ENCODE data around the gene MATCAP1.
A peak's percentile ranks its signal among the peaks of the same experiment; 100 is the strongest.

MATCAP1 gene

DNA sequence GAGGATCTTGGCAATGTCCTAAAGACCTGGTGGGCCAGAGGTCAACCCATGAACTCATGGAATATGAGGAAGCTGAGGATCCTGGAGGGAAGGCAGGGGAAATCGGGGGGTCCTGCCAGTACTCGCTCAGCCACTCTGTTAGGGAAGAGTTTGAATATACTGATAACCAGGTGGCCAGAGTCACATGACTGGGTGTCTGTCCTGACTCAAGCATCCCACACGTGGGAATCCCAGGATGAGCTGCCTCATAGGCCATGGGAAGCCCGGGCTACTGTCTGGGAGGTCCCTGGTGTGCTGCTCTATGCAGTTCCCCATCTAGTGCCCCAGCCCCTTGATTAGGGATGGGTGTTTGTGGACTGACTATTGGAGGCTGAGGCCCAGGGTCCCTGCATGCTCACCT is 4.6 kb upstream of the MATCAP1 start:
- TF ChIP-seq, protein P1, sequence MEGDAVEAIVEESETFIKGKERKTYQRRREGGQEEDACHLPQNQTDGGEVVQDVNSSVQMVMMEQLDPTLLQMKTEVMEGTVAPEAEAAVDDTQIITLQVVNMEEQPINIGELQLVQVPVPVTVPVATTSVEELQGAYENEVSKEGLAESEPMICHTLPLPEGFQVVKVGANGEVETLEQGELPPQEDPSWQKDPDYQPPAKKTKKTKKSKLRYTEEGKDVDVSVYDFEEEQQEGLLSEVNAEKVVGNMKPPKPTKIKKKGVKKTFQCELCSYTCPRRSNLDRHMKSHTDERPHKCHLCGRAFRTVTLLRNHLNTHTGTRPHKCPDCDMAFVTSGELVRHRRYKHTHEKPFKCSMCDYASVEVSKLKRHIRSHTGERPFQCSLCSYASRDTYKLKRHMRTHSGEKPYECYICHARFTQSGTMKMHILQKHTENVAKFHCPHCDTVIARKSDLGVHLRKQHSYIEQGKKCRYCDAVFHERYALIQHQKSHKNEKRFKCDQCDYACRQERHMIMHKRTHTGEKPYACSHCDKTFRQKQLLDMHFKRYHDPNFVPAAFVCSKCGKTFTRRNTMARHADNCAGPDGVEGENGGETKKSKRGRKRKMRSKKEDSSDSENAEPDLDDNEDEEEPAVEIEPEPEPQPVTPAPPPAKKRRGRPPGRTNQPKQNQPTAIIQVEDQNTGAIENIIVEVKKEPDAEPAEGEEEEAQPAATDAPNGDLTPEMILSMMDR (conservative IDR thresholded peaks at IDR 0.05) = no peak
- no peak overlapping the region for H3K27ac ChIP-seq

DNA sequence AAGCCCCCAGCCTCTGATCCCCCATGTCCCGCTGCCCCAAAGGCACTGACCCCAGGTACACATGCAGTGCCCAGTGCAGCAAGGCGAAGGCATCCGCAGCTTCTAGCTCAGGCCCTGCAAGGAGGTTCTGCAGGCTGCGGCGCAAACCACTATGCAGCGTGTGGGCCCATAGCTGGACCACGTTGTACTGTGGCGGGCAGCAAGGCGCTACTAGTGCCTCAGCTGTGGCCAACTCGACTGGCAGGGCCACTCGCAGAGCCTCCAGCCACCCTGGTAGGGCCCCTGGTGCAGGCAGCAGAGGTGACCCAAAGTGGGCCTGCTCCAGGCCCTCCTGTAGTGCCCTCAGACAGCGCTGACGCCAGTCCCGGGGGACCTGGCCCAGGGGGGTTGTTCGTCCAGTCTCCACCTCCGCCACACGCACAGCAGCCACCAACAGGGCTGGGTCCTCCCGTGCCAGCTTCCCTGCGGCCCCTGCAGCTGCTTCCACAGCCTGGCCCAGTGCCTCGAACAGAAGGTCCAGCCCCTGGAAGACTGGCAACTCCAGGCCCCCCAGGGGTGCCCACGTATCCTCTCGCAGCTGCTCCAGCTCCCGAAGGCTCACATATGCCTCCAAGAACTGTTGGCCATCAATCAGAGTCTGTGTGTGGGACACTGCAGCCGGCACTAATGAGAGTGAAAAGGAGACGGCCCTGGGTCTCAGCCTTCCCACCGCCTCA is 3.6 kb upstream of the MATCAP1 start:
- TF ChIP-seq, protein P1 (conservative IDR thresholded peaks at IDR 0.05) = no peak
- H3K27ac ChIP-seq = no peak overlapping the region

DNA sequence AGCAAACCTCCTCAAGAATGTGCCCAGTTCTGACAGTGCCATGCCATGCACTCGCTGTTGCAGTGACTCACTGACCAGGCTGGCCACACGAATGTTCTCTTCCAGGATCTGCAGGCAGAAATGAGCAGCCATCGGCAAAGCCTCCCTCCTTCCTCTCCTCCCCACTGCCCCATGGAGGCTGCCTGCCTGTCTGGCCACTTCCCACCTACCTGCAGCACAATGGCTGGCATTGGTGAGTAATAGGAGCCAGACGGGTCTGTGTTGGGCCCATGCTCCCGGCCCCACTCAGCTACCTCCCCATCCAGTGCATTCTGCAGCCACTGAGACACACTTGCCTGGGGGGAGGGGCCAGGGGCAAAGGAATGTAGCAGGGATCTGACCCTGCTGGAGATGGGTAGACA is 2.8 kb upstream of the MATCAP1 start:
- TF ChIP-seq, protein P1 (conservative IDR thresholded peaks at IDR 0.05) = no peak
- no peak overlapping the region for H3K27ac ChIP-seq

DNA sequence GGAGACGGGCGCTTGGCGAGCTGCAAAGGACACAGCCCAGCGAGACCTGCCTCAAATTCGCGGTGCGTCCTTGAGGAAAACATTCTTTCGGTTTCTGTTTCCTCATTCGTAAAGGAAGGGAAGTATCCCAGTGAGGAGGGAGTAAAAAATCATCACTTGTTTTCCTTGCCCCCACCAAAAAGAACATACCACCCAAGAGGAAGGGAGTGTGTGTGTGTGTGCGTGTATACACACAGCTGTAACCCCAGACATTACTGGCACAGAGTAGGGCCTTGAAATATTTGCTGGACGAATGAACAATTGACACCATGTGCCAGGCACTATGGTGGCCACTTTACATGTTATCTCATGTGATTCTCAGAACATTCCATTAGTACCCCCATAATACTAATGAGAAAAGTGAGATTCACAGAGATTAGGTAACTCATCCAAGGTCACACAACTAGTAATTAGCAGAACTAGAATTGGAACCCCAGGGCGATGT is 1.9 kb upstream of the MATCAP1 start:
- TF ChIP-seq, protein P1 (conservative IDR thresholded peaks at IDR 0.05) = no peak
- no peak overlapping the region for H3K27ac ChIP-seq

DNA sequence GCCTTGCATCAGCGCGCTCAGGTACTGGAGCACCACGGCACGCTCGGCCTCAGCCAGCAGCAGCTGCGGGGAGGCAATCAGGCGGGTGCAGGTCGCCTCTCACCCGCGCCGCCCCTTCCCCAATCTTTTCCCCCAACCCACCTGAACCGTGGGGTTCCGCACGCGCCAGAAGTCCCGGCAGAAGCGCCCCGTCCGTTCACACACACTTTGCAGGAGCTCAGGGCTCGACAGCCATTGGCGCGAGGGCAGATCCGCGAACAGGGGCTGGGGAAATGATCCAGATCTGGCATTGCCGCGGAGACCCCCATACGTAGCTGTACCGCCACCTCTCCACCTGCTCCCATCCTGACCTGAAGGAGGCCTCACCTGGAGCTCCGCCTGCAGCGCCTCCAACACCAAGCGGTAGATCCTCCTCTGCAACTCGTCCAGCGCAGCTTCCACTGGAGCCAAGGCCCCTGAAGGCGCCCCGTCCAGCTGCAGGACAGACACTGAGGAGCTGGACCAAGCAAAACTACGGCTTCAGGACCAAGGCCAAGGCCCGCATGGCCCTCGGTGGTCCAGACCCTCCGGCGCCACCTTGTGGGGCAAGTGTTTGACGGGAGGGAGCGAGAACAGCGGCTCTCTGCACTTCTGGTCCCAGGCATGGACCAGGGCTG is 1.4 kb upstream of the MATCAP1 start:
- peak overlapping the region; percentile 85 for H3K27ac ChIP-seq
- TF ChIP-seq, protein P1 (conservative IDR thresholded peaks at IDR 0.05) = no peak

DNA sequence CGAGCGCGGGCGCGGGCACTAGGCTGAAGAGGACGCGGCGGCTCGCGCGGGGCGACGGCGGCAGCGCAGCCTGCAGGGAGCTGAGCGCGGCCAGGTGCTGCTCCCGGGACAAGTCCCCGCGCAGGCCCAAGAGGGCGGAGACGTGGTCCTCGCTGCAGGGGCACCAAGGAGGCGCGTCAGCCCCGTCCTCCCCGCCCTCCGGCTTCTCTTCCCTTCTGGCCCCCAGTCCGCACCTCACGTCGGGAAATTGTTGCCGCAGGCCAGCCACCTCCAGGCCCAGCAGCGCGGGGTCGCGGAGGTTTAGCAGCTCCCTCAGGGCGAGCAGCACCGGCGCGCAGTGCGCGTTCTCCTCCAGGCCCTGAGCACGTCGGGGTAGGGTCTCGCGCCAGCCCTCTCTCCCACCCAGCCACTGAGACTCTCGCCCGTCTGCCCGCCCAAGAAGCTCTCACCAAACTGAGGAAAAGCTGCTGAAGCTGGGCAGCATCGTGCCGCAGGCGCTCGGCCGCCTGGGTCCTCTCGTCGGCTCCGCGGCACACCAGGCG is 761 bp upstream of the MATCAP1 start:
- H3K27ac ChIP-seq = peak overlapping the region; percentile 85

DNA sequence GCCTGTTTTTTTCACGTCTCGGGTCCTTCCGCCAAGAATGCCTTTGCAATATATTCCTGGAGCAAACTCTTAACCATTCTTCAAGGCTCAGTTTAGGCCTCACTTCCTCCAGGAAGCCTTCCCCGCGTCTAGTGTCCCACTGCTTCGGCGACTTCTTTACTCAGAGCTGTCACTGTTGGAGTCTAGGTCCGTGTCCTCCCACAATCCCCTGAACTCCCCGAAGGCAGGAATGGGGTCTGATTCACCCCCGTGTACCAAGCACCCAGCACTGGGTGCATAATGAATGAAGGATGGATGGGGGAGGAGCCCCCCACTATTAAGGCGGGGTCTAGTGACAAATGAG is 508 bp downstream of the MATCAP1 start:
- H3K27ac ChIP-seq = peak overlapping the region; percentile 85
- TF ChIP-seq, protein P1 (conservative IDR thresholded peaks at IDR 0.05) = no peak

More for the DNA sequence above, 761 bp upstream of the MATCAP1 start:
- TF ChIP-seq, protein P1 (conservative IDR thresholded peaks at IDR 0.05) = no peak

Measured in VCaP (cell line).